ENCODE data around the gene WWC2.

Gene WWC2

DNA sequence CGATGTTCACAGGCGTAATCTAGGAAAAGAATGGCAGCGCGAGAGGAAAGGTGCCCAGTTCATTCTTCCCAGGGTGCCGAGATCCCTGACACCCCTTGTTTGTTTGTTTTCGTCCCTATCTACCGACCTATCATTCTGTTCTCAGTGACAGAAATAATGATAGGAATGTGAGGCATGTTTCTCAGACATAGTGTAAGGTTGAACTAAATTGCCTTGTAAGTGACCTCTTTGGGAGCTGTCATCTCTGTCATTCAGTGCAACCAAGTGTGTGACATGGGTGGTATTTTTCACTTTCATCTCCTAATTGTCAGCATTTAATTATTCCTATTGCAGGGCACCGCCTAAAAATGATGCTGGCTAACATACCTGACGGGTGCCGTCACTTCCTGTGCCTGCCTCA is 196.7 kb downstream of the WWC2 start:
- 0 out of 2 replicates have a peak, but pooled peaks have one; percentile 9 for TF ChIP-seq EP300 (IDR thresholded peaks at IDR 0.05; ENCODE audit: borderline replicate concordance)
- peak; percentile 34; the same call in 1 of the 2 replicates for TF ChIP-seq TEAD4 (IDR thresholded peaks at IDR 0.05)
- TF ChIP-seq TAF1 (IDR thresholded peaks at IDR 0.05; ENCODE audit: low read depth), result no peak

DNA sequence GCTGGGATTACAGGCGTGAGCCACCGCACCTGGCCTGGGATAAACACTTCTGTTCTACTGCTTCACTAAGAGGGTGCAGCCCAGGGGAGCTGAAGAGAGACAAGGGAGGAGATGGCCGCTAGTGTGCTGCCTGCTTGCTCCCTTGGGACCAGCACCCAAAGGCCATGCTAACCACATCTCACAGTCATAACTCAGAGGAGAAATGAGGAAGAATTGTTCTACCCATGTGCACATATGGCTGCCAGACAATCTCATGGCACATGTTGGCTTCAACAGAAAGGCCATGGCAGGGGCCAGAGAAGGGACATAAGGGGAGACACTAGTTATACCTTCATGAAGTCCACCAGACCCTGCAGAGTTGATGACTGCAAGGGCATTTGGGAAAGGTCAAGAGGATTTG is 198.6 kb downstream of the WWC2 start:
- TF ChIP-seq YY1 (IDR thresholded peaks at IDR 0.05; ENCODE audit: low read depth) (no peak), ZBTB7A (IDR thresholded peaks at IDR 0.05; ENCODE audit: low read depth) (no peak), FOXM1 (IDR thresholded peaks at IDR 0.05; ENCODE audit: borderline replicate concordance, low read depth) (no peak), TEAD4 (IDR thresholded peaks at IDR 0.05) (no peak)

DNA sequence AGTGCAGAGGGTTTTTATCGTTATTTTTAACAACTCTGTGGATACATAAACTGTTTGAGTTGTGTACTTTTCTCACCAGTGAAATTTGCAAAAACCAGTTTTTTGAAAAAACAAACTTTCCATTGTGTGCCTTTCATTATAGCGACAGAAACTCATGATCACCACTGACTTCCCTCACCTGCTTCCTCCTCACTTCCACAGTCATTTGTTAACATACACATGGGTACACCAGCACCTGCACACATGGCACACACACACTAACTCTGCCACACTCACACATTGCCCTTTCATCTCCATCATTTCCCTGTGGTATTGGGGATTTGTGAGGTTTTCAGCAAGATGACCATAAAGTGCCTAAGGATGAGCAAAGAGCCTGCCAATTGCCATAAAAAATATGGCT is 200.4 kb downstream of the WWC2 start:
- no peak for TF ChIP-seq ZBTB7A (IDR thresholded peaks at IDR 0.05; ENCODE audit: low read depth)
- no peak for TF ChIP-seq TCF12 (IDR thresholded peaks at IDR 0.05; ENCODE audit: low read depth)
- no peak for TF ChIP-seq YY1 (IDR thresholded peaks at IDR 0.05; ENCODE audit: low read depth)
- TF ChIP-seq TAF1 (IDR thresholded peaks at IDR 0.05; ENCODE audit: low read depth), result no peak
- no peak for TF ChIP-seq NFIC (IDR thresholded peaks at IDR 0.05)
- TF ChIP-seq, protein P1, sequence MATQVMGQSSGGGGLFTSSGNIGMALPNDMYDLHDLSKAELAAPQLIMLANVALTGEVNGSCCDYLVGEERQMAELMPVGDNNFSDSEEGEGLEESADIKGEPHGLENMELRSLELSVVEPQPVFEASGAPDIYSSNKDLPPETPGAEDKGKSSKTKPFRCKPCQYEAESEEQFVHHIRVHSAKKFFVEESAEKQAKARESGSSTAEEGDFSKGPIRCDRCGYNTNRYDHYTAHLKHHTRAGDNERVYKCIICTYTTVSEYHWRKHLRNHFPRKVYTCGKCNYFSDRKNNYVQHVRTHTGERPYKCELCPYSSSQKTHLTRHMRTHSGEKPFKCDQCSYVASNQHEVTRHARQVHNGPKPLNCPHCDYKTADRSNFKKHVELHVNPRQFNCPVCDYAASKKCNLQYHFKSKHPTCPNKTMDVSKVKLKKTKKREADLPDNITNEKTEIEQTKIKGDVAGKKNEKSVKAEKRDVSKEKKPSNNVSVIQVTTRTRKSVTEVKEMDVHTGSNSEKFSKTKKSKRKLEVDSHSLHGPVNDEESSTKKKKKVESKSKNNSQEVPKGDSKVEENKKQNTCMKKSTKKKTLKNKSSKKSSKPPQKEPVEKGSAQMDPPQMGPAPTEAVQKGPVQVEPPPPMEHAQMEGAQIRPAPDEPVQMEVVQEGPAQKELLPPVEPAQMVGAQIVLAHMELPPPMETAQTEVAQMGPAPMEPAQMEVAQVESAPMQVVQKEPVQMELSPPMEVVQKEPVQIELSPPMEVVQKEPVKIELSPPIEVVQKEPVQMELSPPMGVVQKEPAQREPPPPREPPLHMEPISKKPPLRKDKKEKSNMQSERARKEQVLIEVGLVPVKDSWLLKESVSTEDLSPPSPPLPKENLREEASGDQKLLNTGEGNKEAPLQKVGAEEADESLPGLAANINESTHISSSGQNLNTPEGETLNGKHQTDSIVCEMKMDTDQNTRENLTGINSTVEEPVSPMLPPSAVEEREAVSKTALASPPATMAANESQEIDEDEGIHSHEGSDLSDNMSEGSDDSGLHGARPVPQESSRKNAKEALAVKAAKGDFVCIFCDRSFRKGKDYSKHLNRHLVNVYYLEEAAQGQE (IDR thresholded peaks at IDR 0.05; ENCODE audit: low read depth), result no peak
- no peak for TF ChIP-seq RAD21 (IDR thresholded peaks at IDR 0.05; ENCODE audit: low read depth)
- no peak for TF ChIP-seq EGR1 (IDR thresholded peaks at IDR 0.05)
- TF ChIP-seq CEBPB (IDR thresholded peaks at IDR 0.05), result no peak
- TF ChIP-seq, protein P2, sequence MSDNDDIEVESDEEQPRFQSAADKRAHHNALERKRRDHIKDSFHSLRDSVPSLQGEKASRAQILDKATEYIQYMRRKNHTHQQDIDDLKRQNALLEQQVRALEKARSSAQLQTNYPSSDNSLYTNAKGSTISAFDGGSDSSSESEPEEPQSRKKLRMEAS (IDR thresholded peaks at IDR 0.05), result no peak
- TF ChIP-seq FOXM1 (IDR thresholded peaks at IDR 0.05; ENCODE audit: borderline replicate concordance, low read depth), result no peak
- TF ChIP-seq, protein P3, sequence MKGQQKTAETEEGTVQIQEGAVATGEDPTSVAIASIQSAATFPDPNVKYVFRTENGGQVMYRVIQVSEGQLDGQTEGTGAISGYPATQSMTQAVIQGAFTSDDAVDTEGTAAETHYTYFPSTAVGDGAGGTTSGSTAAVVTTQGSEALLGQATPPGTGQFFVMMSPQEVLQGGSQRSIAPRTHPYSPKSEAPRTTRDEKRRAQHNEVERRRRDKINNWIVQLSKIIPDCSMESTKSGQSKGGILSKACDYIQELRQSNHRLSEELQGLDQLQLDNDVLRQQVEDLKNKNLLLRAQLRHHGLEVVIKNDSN (IDR thresholded peaks at IDR 0.05), result no peak
- no peak for TF ChIP-seq TEAD4 (IDR thresholded peaks at IDR 0.05)
- no peak for TF ChIP-seq CREB1 (IDR thresholded peaks at IDR 0.05; ENCODE audit: low read depth)
- no peak for TF ChIP-seq EP300 (IDR thresholded peaks at IDR 0.05; ENCODE audit: borderline replicate concordance)

DNA sequence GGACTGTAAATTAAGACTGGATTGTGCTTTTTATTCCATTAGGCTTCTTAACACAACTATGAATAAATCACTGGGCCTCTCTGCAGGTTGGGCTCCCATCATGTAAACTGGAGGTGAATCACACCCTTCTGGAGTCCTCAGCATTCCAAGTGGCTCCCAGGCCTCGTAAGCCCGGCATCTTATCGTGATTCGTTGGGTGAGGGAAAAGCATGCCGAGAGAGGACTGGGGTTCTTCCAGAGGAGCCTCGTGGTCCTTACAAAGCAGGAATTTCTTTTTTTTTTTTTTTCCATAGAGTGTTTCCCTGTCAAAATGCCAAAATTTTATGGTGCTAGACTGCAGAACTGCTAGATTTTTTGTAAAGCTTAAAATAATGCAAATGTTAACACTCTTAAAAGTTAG is 201.0 kb downstream of the WWC2 start:
- no peak for TF ChIP-seq TAF1 (IDR thresholded peaks at IDR 0.05; ENCODE audit: low read depth)
- TF ChIP-seq RAD21 (IDR thresholded peaks at IDR 0.05; ENCODE audit: low read depth), result no peak
- TF ChIP-seq CEBPB (IDR thresholded peaks at IDR 0.05), result no peak
- TF ChIP-seq TEAD4 (IDR thresholded peaks at IDR 0.05), result no peak
- no peak for TF ChIP-seq EP300 (IDR thresholded peaks at IDR 0.05; ENCODE audit: borderline replicate concordance)
- TF ChIP-seq EGR1 (IDR thresholded peaks at IDR 0.05), result no peak
- no peak for TF ChIP-seq NFIC (IDR thresholded peaks at IDR 0.05)
- TF ChIP-seq, protein P3 (IDR thresholded peaks at IDR 0.05), result no peak
- no peak for TF ChIP-seq YY1 (IDR thresholded peaks at IDR 0.05; ENCODE audit: low read depth)
- TF ChIP-seq FOXM1 (IDR thresholded peaks at IDR 0.05; ENCODE audit: borderline replicate concordance, low read depth), result no peak
- TF ChIP-seq, protein P1 (IDR thresholded peaks at IDR 0.05; ENCODE audit: low read depth), result no peak
- no peak for TF ChIP-seq ZBTB7A (IDR thresholded peaks at IDR 0.05; ENCODE audit: low read depth)
- TF ChIP-seq, protein P2 (IDR thresholded peaks at IDR 0.05), result no peak
- TF ChIP-seq CREB1 (IDR thresholded peaks at IDR 0.05; ENCODE audit: low read depth), result no peak

DNA sequence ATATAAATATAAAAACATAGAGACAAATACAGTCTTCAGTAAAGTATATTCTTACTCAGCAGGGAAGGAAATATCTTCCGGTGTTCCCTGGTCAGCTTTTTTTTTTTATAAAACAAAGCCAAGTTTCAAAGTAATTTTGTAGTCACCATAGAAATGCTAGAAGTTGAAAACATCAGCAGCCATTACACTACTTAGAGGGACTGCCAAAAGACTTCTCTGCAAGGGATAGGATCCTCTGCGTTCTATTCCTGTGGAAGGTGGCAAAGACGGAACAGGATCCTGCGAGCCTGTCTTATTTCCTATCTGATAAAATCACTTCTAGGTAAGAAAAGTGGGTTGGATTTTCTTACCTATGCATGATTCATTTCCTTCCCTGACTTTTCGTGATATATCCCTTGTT is 201.6 kb downstream of the WWC2 start:
- no peak for TF ChIP-seq FOXM1 (IDR thresholded peaks at IDR 0.05; ENCODE audit: borderline replicate concordance, low read depth)
- TF ChIP-seq, protein P2 (IDR thresholded peaks at IDR 0.05), result no peak
- no peak for TF ChIP-seq NFIC (IDR thresholded peaks at IDR 0.05)
- no peak for TF ChIP-seq TCF12 (IDR thresholded peaks at IDR 0.05; ENCODE audit: low read depth)
- no peak for TF ChIP-seq EP300 (IDR thresholded peaks at IDR 0.05; ENCODE audit: borderline replicate concordance)
- TF ChIP-seq CEBPB (IDR thresholded peaks at IDR 0.05), result no peak
- TF ChIP-seq, protein P3 (IDR thresholded peaks at IDR 0.05), result no peak
- no peak for TF ChIP-seq YY1 (IDR thresholded peaks at IDR 0.05; ENCODE audit: low read depth)
- no peak for TF ChIP-seq ZBTB7A (IDR thresholded peaks at IDR 0.05; ENCODE audit: low read depth)
- TF ChIP-seq, protein P1 (IDR thresholded peaks at IDR 0.05; ENCODE audit: low read depth), result no peak
- no peak for TF ChIP-seq EGR1 (IDR thresholded peaks at IDR 0.05)
- TF ChIP-seq TEAD4 (IDR thresholded peaks at IDR 0.05), result no peak
- no peak for TF ChIP-seq RAD21 (IDR thresholded peaks at IDR 0.05; ENCODE audit: low read depth)

Data from Ishikawa (cell line).